HG03175 (cell line): ENCODE data around the gene TSPY4.
"Not testable (repeated sequence)": the region's sequence is repeated elsewhere in the genome, so short reads cannot be mapped to it uniquely, and the experiment has no call there.

Experiments used
- ATAC-seq: cut with Tn5 transposase; IDR thresholded peaks from one replicate; pipeline ENCODE4 v1.9.1; 2021; ENCODE audit warnings: mild to moderate bottlenecking, moderate library complexity; ENCODE audit not compliant: unreplicated experiment

Gene TSPY4

DNA sequence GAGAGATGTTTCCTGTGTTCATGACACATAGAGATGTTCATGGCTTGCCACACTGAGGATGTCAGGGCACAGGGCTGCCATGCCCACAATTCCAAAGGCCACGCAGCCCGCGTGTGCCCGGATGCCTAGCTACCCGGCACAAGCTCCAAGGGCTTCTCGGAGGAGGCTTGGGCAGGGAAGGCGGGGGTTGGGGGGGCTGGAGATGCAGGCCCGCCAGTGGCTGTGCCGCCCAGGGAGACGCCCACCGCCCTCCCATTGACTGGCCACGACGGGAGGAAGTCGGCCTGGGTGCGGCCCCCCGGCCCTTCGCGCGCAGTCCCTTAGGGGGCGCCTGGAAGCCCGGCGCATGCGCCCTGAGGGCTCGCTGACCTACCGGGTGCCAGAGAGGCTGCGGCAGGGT is at the start of gene TSPY4:
Gene TSPY4 (plus strand): TSS at position 301 of the 400 bp plus-strand sequence. CDS start 46 bp downstream, at position 347.
- not testable (repeated sequence) for ATAC-seq

DNA sequence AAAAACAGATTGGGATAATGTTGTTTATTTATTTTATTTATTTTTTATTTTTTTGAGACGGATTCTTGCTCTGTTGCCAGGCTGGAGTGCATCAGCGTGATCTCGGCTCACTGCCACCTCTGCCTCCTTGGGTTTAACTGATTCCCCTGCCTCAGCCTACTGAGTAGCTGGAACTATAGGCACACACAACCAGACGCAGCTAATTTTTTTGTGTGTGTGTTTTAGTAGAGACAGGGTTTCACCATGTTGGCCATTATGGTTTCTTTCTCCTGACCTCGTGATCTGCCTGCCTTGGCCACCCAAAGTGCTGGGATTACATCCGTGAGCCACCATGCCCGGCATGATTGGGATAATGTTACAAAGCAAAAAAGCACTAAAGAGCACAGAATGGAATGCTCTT is 16.3 kb upstream of the TSPY4 start:
- ATAC-seq: no peak

DNA sequence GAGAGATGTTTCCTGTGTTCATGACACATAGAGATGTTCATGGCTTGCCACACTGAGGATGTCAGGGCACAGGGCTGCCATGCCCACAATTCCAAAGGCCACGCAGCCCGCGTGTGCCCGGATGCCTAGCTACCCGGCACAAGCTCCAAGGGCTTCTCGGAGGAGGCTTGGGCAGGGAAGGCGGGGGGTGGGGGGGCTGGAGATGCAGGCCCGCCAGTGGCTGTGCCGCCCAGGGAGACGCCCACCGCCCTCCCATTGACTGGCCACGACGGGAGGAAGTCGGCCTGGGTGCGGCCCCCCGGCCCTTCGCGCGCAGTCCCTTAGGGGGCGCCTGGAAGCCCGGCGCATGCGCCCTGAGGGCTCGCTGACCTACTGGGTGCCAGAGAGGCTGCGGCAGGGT is 20.2 kb downstream of the TSPY4 start, which contains the start of gene TSPY8:
Gene TSPY8 (plus strand): TSS at position 301 of the 400 bp plus-strand sequence. CDS start 46 bp downstream, at position 347.
- not testable (repeated sequence) for ATAC-seq
